GM18951 (cell line): ENCODE data around the gene DYRK1A.

Experiments used
- POLR2A ChIP-seq: IDR thresholded peaks from 4 replicates; pipeline ENCODE4 v1.6.1; 2011; ENCODE audit warnings: mild to moderate bottlenecking; ENCODE audit not compliant: insufficient read length, insufficient read depth; ENCODE audit errors: extremely low read depth
- in situ Hi-C: fragments of 300-500 bp; cut with MboI; formaldehyde crosslinking; loops from one replicate; pipeline ENCODE4 v1.12.0; 2022; ENCODE audit warnings: low sequenced_read_pairs, mixed read lengths, inconsistent platforms; ENCODE audit not compliant: unreplicated experiment

DYRK1A gene

DNA sequence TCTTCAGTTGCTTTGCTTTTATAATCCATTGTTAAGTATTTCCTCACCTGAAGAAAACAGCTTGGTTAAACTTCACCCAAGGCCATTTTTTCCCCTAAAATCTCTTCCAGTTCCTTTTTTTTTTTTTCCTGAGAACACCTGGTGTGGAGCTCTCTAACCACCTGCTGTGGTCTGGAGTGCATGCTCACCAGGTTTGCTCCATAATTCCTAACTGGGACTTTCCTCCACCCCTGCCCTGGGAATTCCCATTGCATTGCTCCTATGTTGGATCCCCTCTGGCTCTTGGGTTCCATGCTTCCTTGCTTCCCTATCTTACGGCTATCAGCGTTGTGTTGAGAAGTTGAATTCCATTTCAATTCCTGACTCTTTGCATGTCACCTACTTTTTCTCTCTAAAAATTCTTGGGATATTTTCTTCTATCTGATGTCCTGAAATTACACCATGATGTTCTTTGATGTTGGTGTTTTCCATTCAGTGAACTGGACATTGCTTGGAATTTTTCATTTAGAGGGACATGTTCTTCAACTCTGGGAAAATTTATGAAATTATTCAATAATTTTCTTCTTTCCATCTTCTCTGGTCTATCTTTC lies 19.6 kb upstream of the DYRK1A start:
- in situ Hi-C loops, result no loop called here

DNA sequence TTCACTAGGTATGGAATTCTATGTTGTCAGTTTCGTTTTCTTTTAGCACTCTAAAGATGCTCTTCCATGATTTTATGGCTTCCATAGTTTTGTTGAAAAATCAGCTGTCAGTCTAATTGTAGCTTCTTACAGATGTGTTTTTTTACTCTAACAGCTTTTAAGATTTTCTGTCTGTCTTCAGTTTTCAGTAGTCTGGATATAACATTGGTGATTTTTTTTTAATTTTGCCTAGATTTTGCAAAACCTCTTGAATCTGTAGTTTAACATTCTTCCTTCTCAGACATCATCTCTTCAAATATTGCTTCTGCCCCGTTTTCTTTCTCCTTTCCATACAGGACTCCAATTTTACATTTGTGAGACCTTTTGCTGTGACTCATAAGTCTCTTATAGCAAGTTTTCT lies 17.9 kb upstream of the DYRK1A start:
- TF ChIP-seq POLR2A, result no peak
- in situ Hi-C loops, result no loop called here

More for the DNA sequence above, 19.6 kb upstream of the DYRK1A start:
- no peak for TF ChIP-seq POLR2A

DNA sequence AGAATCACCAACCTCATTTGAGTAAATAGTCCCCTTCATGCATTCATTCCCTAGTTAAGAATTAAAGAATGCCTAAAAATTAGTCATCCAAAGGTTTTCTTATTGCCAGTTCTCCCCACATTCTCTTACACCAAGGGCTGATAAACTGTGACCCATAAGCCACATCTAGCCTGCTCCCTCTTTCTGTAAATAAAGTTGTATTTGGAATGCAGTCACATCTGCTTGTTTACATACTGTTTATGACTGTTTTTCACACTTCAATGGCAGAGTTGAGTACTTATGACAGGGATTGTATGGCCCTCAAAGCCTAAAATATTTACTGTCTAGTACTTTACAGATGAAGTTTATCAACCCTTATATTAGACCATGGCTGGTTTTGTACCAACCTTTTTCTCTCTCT lies 16.1 kb upstream of the DYRK1A start:
- in situ Hi-C loops, result no loop called here
- no peak for TF ChIP-seq POLR2A

DNA sequence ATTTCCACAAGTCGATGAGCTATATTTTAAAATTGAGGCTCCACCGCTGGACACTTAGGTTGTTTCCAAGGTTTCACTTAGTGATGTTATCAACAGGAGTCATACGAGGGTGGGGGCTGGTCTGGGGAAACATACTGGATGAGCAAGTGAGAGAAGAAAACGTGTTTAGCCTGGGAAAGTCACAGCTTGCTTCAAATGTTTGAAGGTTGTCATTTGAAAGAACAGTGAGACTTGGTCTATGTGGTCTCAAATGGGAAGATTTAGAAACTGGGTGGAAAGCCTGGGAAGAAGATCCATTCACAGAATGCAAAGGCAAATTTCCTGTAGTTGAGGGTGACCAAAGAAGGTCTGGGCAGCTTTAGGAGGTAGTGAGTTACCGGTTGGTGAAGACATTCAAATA lies 9.9 kb upstream of the DYRK1A start:
- TF ChIP-seq POLR2A, result no peak

DNA sequence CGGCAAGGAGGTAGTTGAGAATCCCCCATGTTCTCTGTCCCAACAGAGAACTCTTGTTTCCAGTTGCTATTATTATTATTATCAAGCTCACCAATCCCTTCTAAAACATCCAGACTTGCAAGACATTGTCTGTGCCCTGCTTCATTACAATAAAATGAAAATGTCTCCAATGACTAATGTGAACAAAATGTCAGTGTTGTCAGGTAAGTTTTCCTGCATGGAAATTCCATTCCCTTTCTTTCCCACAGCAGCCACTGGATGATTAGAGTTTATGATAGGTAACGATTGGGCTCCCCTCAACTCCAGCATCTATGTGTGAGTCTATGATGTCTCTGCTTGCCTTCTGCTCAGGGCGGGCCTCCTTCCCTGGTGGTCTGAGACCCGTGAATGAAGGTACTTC lies 8.9 kb upstream of the DYRK1A start:
- in situ Hi-C loops, result no loop called here
- TF ChIP-seq POLR2A, result no peak

More for the DNA sequence above, 9.9 kb upstream of the DYRK1A start:
- in situ Hi-C loops, result no loop called here

DNA sequence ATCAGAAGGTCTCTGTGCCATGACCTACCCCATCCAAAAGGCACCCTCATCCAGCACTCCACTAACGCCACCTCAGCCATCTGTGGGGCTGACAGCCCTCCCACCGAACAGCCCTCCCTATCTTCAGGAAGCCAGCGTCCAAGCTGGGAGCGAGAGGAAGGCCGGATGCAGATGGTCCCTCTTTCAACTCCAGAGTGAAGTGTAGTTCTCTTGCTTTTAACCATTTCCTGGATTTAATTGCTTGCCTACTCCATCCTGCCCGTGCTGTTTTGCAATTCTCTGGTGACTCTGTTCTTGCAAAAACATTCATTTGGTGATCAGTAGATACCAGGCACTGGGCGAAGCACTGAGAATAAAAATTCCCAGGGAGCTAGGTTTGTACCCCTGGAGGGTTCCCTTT lies 8.2 kb upstream of the DYRK1A start:
- in situ Hi-C loops, result no loop called here
- TF ChIP-seq POLR2A, result no peak

DNA sequence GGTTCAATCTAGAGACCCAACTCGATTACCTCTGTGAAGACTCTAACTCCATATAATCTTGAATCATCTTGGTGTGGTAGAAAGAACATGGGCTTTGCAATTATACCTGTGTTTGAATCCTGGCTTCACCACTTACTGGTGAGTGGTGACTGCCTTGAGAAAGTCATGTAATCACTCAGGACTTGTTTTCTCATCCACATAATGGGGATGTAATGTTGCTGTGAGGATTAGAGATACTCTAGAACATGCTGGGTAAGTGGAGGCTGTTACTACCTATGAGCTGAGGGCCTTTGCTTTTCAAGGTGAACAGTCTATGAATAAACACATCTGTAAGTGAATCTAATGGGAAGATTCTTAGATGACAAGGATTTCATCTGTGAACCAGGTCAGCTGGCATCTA lies 2.6 kb upstream of the DYRK1A start:
- TF ChIP-seq POLR2A, result no peak
- in situ Hi-C loops, result no loop called here

DNA sequence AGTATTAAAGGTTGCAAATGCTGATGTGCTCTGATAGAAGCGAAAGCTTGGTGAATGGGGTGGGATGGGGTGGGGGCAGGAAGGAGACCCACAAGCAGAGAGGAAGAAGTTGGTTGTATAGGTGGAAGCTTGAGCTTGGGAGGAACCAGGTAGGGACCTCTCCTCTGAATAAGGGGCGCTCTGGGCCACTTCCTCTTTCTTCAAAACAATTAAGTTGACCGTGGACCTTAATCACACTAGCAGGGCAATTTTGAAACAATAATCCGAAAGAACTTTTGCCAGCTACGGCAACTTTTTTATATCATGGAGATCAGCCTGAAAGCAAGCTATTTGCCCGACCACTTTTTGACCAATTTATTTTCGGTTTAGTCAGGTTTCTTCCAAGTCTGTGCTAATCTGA lies 1.9 kb upstream of the DYRK1A start:
- in situ Hi-C loops, result no loop called here
- no peak for TF ChIP-seq POLR2A

DNA sequence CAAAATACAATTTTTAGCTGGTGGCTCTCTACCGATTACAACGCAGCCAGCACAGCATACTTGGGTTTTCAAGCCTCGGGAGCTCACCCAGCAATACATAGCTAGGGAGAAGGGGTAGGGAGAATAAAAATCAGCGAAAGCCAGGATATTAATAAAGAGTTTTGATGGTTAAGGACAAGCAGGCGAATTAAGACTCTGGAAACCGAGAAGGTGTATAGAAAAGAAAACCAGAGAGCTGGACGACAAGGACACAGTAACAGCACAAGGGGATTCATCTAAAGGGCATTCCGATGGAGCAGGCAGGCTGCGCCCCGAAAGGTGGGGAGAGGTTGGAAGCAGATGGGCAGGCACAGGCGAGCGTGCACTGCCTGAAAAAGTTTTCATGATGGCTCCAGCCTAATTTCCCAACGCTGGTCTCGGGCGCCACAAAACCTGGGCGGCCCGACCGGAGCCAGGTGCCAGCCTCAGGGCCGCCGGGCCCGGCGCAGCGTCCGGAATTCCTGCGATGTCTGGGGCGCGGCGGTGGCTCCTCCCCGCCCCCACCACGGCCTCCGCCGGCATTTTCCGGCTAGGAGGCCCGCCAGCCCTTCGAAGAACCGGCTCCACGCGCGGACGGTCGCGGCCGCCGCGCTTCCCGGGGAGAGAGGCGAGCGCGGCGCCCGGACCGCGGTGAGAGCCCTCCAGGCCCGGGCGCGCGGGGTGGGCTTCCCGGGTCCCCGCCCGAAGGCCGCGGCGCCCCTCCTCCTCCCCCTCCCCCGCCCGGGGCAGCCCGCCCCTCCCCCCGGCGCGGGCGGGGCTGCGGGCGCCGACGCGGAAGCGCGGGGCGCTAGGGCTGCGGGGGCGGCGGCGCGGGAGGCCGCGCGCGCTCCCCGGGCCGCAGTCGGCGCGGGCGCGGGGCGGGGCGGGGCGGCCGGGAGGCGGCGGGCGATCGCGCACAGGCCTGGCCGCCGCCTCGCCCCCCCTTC lies 774 bp upstream of the DYRK1A start:
- TF ChIP-seq POLR2A, result peak; percentile 71
- in situ Hi-C loops, result no loop called here

DNA sequence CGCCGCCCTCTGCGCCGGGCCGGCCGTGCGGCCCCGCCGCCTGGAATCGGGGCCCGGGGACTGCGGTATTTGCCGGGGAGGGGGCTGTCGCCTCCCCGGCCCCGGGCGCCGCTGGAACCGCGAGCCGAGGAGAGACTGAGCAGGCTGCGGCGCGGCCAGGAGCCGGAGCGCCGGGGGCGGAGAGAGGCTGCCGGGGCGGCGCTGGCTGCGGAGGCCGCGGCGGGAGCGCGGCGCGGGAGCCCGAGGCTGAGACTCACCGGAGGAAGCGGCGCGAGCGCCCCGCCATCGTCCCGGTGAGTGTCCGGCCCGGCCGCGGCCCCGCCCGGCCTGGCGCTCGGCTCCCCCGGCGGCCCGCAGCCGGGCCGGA lies 746 bp downstream of the DYRK1A start:
- no peak for TF ChIP-seq POLR2A
- in situ Hi-C loops, result no loop called here

DNA sequence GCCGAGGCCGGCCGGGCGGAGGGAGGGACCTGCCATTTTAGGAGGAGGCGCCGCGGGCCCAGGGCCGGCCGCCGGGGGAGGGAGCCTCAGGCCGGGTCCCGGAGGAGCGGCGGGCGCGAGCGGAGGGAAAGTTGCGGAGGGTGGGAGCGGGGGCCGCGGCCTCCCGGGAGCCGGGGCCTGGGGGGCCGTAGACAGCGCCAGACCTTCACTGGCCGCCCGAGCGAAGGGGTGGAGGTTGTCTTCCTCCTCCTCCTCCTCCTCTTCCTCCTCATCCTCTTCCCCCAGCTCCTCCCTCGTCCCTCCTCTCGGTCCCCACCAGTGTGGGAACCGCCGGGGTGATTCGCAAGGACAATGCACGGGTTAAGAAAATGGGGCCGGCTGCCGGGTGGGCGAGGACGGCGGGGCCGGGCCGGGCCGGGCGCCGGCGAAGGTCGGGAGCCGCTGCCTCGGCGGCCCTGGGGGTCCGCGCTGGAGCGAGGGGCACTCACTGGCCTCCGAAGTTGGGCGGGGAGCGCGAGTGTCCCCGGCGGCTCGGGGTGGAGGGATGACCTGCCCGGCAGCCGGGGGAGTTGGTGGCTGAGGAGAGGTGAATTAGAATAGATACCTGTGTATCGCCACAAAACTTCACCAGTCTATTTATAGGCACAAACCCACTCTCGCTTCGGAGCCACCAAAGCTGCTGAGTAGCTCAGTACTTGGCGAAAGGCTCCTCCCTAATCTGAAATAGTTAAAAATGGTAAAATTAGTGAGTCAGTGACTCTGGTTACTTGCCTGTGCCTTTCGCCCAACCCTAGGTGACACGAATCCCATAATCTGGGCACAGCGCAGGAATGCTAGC lies 1.3 kb downstream of the DYRK1A start:
- in situ Hi-C loops, result no loop called here
- TF ChIP-seq POLR2A, result peak; percentile 50

DNA sequence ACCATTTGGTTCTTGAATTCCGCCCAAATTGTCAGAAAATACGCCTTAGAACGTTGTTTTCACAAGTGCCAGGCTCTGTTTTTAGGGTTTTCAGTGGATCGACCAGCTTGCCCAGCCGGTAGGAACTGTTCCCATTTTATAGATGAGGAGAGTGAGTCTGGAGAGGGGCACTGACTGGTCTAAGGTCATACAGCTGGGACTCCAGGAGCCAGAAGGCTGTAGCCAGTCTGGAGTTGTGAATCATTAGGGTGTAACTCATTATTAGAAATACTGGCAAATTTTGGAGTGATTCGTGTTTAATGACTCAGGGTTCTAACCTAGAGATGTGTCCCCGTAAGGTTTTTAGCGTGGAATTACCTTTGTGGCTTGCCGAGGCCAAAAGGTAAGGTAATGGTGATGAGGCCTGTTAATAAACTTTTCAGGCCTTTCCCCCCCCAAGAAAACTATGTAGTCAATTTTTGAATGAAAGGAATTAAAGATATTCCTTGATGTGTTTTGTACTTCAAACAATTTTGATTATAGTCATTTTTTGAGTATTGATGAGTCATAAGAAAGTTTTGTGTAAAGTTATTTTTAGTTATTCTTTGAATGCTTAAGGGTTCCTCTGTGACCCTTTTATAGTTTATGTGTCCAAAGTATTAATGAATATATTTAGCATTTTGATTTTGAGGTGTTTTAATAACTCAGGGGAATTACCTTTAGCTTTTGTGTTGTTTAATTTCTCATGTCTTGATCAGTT lies 2.1 kb downstream of the DYRK1A start:
- in situ Hi-C loops, result no loop called here

More for the DNA sequence above, 2.1 kb downstream of the DYRK1A start:
- no peak for TF ChIP-seq POLR2A
